Ascending aorta (tissue), 2 donors: Measurements from ENCODE around the gene FN1. TPM values are rescaled to one million over a fixed set of nuclear protein-coding genes. Genes with fewer than 3 reads are reported as not detected.

Experiments used
- DNase-seq, 2 donors: peaks; one replicate each; pipeline ENCODE4 v3.0.0-alpha.2; 2019; ENCODE audit warnings: low spot score in 2 of 2
- H3K27ac ChIP-seq, 2 donors: fragments of 200-600 bp; sonication (generic); one replicate each; pipeline ENCODE4 v1.5.1; 2016 to 2017; ENCODE audit warnings: mild to moderate bottlenecking in 1 of 2
- H3K27me3 ChIP-seq: fragments of 200-600 bp; sonication (generic); one replicate; pipeline ENCODE4 v1.5.1; 2017
- H3K36me3 ChIP-seq, 2 donors: fragments of 200-600 bp; sonication (generic); one replicate each; pipeline ENCODE4 v1.5.1; 2016
- H3K4me1 ChIP-seq, 2 donors: fragments of 200-600 bp; sonication (generic); one replicate each; pipeline ENCODE4 v1.5.1; 2016 to 2017; ENCODE audit warnings: mild to moderate bottlenecking in 1 of 2
- H3K4me3 ChIP-seq, 2 donors: fragments of 200-600 bp; sonication (generic); one replicate each; pipeline ENCODE4 v1.5.1; 2016 to 2017; ENCODE audit warnings: mild to moderate bottlenecking in 1 of 2
- H3K9me3 ChIP-seq, 2 donors: fragments of 200-600 bp; sonication (generic); one replicate each; pipeline ENCODE4 v1.5.1; 2016
- CTCF ChIP-seq, 3 experiments: fragments of 200-600 bp in 2 of 3; fragments of 450-650 bp in 1 of 3; sonication (generic) in 2 of 3; IDR thresholded peaks; one replicate each; pipeline ENCODE4 v1.5.1; 2016 to 2019; ENCODE audit warnings: antibody characterized with exemption in 3 of 3, mild to moderate bottlenecking in 1 of 3, moderate library complexity in 1 of 3
- intact Hi-C: fragments of 100-400 bp; cut with DNase I; formaldehyde crosslinking; loops from one replicate; pipeline ENCODE4 v1.15.1; 2023
- total RNA-seq: library from RNA; depleted of rRNA; stranded (reverse); fragments of >200 nt; gene quantifications from one replicate; pipeline ENCODE4 v1.1.0, GENCODE V29; 2016

The FN1 gene
- total RNA-seq, 1 donor from 2014 or later = 5,098 TPM

GRCh38 chr2:215416656-215417055 is 19.2 kb downstream of the FN1 start:
- Histone ChIP-seq H3K4me3 (no peak overlapping the region), H3K4me1 (peaks cover 9 to 18% of the 10 kb centered on the region in 2 donors), H3K27me3 (no peaks in the 10 kb centered on the region), H3K9me3 (no peaks in the 10 kb centered on the region), H3K36me3 (peaks cover 57 to 91% of the 10 kb centered on the region in 2 donors), H3K27ac (peak overlapping the region; percentile 4 to 47)
- no peak for DNase-seq
- intact Hi-C loops = no loop called here
- TF ChIP-seq CTCF (IDR thresholded peaks at IDR 0.05) = no peak

GRCh38 chr2:215415820-215416577 is 19.9 kb downstream of the FN1 start:
- Histone ChIP-seq H3K4me3 (no peak overlapping the region), H3K27me3 (no peaks in the 10 kb centered on the region), H3K36me3 (peaks cover 51 to 85% of the 10 kb centered on the region in 2 donors), H3K9me3 (no peaks in the 10 kb centered on the region), H3K4me1 (peaks cover 9 to 18% of the 10 kb centered on the region in 2 donors), H3K27ac (peak overlapping the region in 1 of 2 donors; percentile 4)
- no peak for TF ChIP-seq CTCF (IDR thresholded peaks at IDR 0.05)
- intact Hi-C loops = no loop called here
- no peak for DNase-seq

GRCh38 chr2:215415218-215415617 is 20.6 kb downstream of the FN1 start:
- intact Hi-C loops = no loop called here
- H3K9me3 ChIP-seq = no peaks in the 10 kb centered on the region
- peaks cover 9 to 15% of the 10 kb centered on the region in 2 donors for H3K4me1 ChIP-seq
- H3K27ac ChIP-seq = no peak overlapping the region
- no peaks in the 10 kb centered on the region for H3K27me3 ChIP-seq
- no peak for TF ChIP-seq CTCF (IDR thresholded peaks at IDR 0.05)
- peaks cover 51 to 82% of the 10 kb centered on the region in 2 donors for H3K36me3 ChIP-seq
- DNase-seq = no peak
- H3K4me3 ChIP-seq = no peak overlapping the region

- DNase-seq = no peak
- H3K36me3 ChIP-seq = peaks cover 51 to 82% of the 10 kb centered on the region in 2 donors
- intact Hi-C loops = no loop called here
- H3K27me3 ChIP-seq = no peaks in the 10 kb centered on the region
- TF ChIP-seq CTCF (IDR thresholded peaks at IDR 0.05) = no peak
- peaks cover 6 to 12% of the 10 kb centered on the region in 2 donors for H3K4me1 ChIP-seq
- H3K27ac ChIP-seq = peak overlapping the region in 1 of 2 donors; percentile 22
- no peaks in the 10 kb centered on the region for H3K9me3 ChIP-seq
- no peak overlapping the region for H3K4me3 ChIP-seq
Observed at GRCh38 chr2:215414674-215415073, 21.2 kb downstream of the FN1 start.

- peak overlapping the region in 1 of 2 donors; percentile 22 for H3K27ac ChIP-seq
- DNase-seq = no peak
- intact Hi-C loops = no loop called here
- no peak overlapping the region for H3K4me3 ChIP-seq
- no peak for TF ChIP-seq CTCF (IDR thresholded peaks at IDR 0.05)
- H3K36me3 ChIP-seq = peaks cover 51 to 82% of the 10 kb centered on the region in 2 donors
- no peaks in the 10 kb centered on the region for H3K27me3 ChIP-seq
- H3K9me3 ChIP-seq = no peaks in the 10 kb centered on the region
- H3K4me1 ChIP-seq = peaks cover 5 to 9% of the 10 kb centered on the region in 2 donors
Observed at GRCh38 chr2:215413974-215414373, 21.9 kb downstream of the FN1 start.
